Esophagus muscularis mucosa (tissue), 4 donors: Measurements from ENCODE around the gene PTRH2.

Experiments
- EP300 ChIP-seq: sonication (generic); formaldehyde crosslinking; IDR thresholded peaks from one replicate; pipeline ENCODE4 v1.6.1; 2017; ENCODE audit warnings: antibody characterized with exemption
- POLR2A ChIP-seq: fragments of 450-650 bp; IDR thresholded peaks from one replicate; pipeline ENCODE4 v1.6.1; 2017; ENCODE audit warnings: antibody characterized with exemption, moderate library complexity, mild to moderate bottlenecking, low read depth
- TF ChIP-seq, protein P1 (sequence below), 3 experiments: fragments of 200-600 bp in 2 of 3; fragments of 450-650 bp in 1 of 3; sonication (generic) in 2 of 3; IDR thresholded peaks; one replicate each; pipeline ENCODE4 v1.5.1; 2017 to 2019; ENCODE audit warnings: antibody characterized with exemption in 3 of 3, mild to moderate bottlenecking in 2 of 3, moderate library complexity in 1 of 3

DNA sequence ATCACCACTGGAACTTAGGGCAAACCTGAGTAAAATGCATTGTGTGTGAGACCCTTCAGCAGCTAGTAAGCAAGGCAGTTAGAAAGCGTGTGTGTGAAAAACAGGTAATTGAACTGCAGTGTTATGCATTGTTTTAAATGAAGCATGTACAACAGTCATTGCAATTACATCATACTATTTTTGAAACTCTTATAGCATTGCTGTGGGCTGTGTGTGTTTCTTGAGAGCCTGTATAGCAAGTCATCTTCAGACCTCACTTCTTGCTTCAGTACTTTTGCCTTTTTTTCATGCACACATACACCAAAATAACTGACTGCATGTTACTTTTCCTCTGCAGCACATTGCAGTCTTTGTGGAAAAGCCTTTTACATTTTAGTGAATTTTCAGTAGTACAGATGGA lies 19.2 kb downstream of the PTRH2 start:
- TF ChIP-seq, protein P1, sequence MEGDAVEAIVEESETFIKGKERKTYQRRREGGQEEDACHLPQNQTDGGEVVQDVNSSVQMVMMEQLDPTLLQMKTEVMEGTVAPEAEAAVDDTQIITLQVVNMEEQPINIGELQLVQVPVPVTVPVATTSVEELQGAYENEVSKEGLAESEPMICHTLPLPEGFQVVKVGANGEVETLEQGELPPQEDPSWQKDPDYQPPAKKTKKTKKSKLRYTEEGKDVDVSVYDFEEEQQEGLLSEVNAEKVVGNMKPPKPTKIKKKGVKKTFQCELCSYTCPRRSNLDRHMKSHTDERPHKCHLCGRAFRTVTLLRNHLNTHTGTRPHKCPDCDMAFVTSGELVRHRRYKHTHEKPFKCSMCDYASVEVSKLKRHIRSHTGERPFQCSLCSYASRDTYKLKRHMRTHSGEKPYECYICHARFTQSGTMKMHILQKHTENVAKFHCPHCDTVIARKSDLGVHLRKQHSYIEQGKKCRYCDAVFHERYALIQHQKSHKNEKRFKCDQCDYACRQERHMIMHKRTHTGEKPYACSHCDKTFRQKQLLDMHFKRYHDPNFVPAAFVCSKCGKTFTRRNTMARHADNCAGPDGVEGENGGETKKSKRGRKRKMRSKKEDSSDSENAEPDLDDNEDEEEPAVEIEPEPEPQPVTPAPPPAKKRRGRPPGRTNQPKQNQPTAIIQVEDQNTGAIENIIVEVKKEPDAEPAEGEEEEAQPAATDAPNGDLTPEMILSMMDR (IDR thresholded peaks at IDR 0.05): no peak
- TF ChIP-seq POLR2A (no peak), EP300 (no peak)
